PFSK-1 (cell line): ENCODE measurements around the gene RPL37.

Experiments used
- FOXP2 ChIP-seq: optimal IDR thresholded peaks from 2 replicates; pipeline ENCODE3; 2011; ENCODE audit warnings: borderline replicate concordance, control low read depth, inconsistent platforms; ENCODE audit not compliant: insufficient read depth; ENCODE audit errors: extremely low read length, extremely low read depth
- POLR2AphosphoS5 ChIP-seq: IDR thresholded peaks from 2 replicates; pipeline ENCODE4 v1.6.1; 2012; ENCODE audit warnings: low read depth, mild to moderate bottlenecking, control low read depth, low read length, moderate library complexity
- REST ChIP-seq, 2 experiments: IDR thresholded peaks; 2 replicates each; pipeline versions ENCODE4 v1.6.1 to v1.8.0; 2011 to 2012; ENCODE audit warnings: low read depth in 2 of 2, low read length in 2 of 2, control low read depth in 1 of 2, inconsistent platforms in 1 of 2, mild to moderate bottlenecking in 1 of 2, moderate library complexity in 1 of 2; ENCODE audit not compliant: insufficient read depth in 1 of 2
- SIN3A ChIP-seq: IDR thresholded peaks from 2 replicates; pipeline ENCODE4 v1.6.1; 2012; ENCODE audit warnings: mild to moderate bottlenecking, low read length, moderate library complexity, borderline replicate concordance; ENCODE audit not compliant: insufficient read depth
- TAF1 ChIP-seq: IDR thresholded peaks from 2 replicates; pipeline ENCODE4 v1.6.1; 2012; ENCODE audit warnings: low read length, control low read depth, borderline replicate concordance; ENCODE audit not compliant: insufficient read depth

Gene RPL37

GRCh38 chr5:40784916-40785315 lies 50.1 kb downstream of the RPL37 start:
- TF ChIP-seq FOXP2 = no peak
- TF ChIP-seq SIN3A = no peak
- TF ChIP-seq TAF1 = no peak
- TF ChIP-seq REST (IDR thresholded peaks at IDR 0.05; ENCODE audit: insufficient read depth in 1 of 2, low read depth in 2 of 2, low read length in 2 of 2) = no peak
- TF ChIP-seq POLR2AphosphoS5 = no peak

- TF ChIP-seq SIN3A = no peak
- TF ChIP-seq TAF1 = no peak
- no peak for TF ChIP-seq REST (IDR thresholded peaks at IDR 0.05; ENCODE audit: insufficient read depth in 1 of 2, low read depth in 2 of 2, low read length in 2 of 2)
- TF ChIP-seq FOXP2 = no peak
- no peak for TF ChIP-seq POLR2AphosphoS5
Measured at GRCh38 chr5:40784027-40784653, 50.9 kb downstream of the RPL37 start.

- TF ChIP-seq SIN3A (no peak), FOXP2 (no peak), REST (IDR thresholded peaks at IDR 0.05; ENCODE audit: insufficient read depth in 1 of 2, low read depth in 2 of 2, low read length in 2 of 2) (no peak), POLR2AphosphoS5 (no peak), TAF1 (no peak)
Measured at GRCh38 chr5:40781843-40782409, 53.1 kb downstream of the RPL37 start.

GRCh38 chr5:40780858-40781257 lies 54.2 kb downstream of the RPL37 start:
- TF ChIP-seq TAF1 = no peak
- TF ChIP-seq FOXP2 = no peak
- no peak for TF ChIP-seq POLR2AphosphoS5
- TF ChIP-seq REST (IDR thresholded peaks at IDR 0.05; ENCODE audit: insufficient read depth in 1 of 2, low read depth in 2 of 2, low read length in 2 of 2) = no peak
- TF ChIP-seq SIN3A = no peak
